Peyer's patch (tissue), 4 donors: Measurements from ENCODE around the gene RABGEF1.

Source experiments
- CTCF ChIP-seq, 6 experiments: fragments of 450-650 bp in 4 of 6; fragments of 200-600 bp in 2 of 6; sonication (generic) in 1 of 6; IDR thresholded peaks; one replicate each; pipeline ENCODE4 v1.5.1; 2017 to 2019; ENCODE audit warnings: antibody characterized with exemption in 6 of 6, mild to moderate bottlenecking in 3 of 6, moderate library complexity in 1 of 6
- POLR2A ChIP-seq, 2 donors: fragments of 450-650 bp; IDR thresholded peaks; one replicate each; pipeline ENCODE4 v1.5.1; 2017; ENCODE audit warnings: antibody characterized with exemption in 2 of 2, mild to moderate bottlenecking in 2 of 2, moderate library complexity in 2 of 2

- TF ChIP-seq CTCF (IDR thresholded peaks at IDR 0.05) (no peak), POLR2A (IDR thresholded peaks at IDR 0.05) (no peak)
These were observed 120.2 kb downstream of the RABGEF1 start for GRCh38 chr7:66860767-66861166.
